Stomach (tissue), 4 donors: ENCODE measurements around the gene SRSF3.

ENCODE experiments used
- CTCF ChIP-seq, 7 experiments: fragments of 450-650 bp in 4 of 7; fragments of 200-600 bp in 3 of 7; sonication (generic) in 3 of 7; IDR thresholded peaks; one replicate each; pipeline ENCODE4 v1.5.1; 2016 to 2019; ENCODE audit warnings: antibody characterized with exemption in 7 of 7, control low read depth in 2 of 7, mild to moderate bottlenecking in 1 of 7
- EP300 ChIP-seq: sonication (generic); formaldehyde crosslinking; IDR thresholded peaks from one replicate; pipeline ENCODE4 v1.6.1; 2017; ENCODE audit warnings: antibody characterized with exemption
- POLR2AphosphoS5 ChIP-seq, 3 donors: sonication (generic); formaldehyde crosslinking; IDR thresholded peaks; one replicate each; pipeline ENCODE4 v1.6.1; 2016; ENCODE audit warnings: antibody characterized with exemption in 3 of 3

- TF ChIP-seq CTCF (IDR thresholded peaks at IDR 0.05) (no peak), POLR2AphosphoS5 (IDR thresholded peaks at IDR 0.05) (no peak), EP300 (no peak)
These were observed 49.8 kb downstream of the SRSF3 start for GRCh38 chr6:36643977-36644376.
